Myocyte (in vitro differentiated cells): ENCODE data around the gene SLC30A5. TPM values are rescaled to one million over a fixed set of nuclear protein-coding genes. Genes with fewer than 3 reads are reported as not detected.
A peak's percentile ranks its signal among the peaks of the same experiment; 100 is the strongest.
"Not testable (repeated sequence)": the region's sequence is repeated elsewhere in the genome, so short reads cannot be mapped to it uniquely, and the experiment has no call there.

Experiments used
- DNase-seq: peaks from one replicate; pipeline ENCODE4 v3.0.0-alpha.2; 2012; ENCODE audit warnings: low read depth
- total RNA-seq: library from RNA; depleted of rRNA; stranded (reverse); fragments of >200 nt; gene quantifications from 2 replicates; pipeline ENCODE4 v1.2.3, GENCODE V29; 2014

The SLC30A5 gene
- total RNA-seq, 1 donor from 2014 or later = 69.3 TPM

DNA sequence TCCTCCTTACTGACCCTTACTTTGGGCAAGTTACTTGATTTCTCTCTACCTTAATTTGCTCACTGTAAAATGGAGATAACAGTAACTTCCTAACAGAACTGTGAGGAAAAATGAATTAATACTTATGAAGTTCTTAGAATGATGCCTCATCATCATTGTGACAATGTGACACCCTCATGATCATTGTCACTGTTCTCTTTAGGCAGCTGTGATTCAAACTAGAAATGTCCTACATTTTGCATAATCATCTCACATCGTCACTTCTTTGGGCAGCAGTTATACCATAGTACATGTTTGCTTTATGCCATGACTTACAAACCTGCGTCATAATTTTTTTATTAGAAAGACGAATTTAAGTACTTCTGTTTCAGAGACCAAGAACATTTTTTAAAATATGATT, 9.7 kb downstream of the SLC30A5 start:
- no peak for DNase-seq

DNA sequence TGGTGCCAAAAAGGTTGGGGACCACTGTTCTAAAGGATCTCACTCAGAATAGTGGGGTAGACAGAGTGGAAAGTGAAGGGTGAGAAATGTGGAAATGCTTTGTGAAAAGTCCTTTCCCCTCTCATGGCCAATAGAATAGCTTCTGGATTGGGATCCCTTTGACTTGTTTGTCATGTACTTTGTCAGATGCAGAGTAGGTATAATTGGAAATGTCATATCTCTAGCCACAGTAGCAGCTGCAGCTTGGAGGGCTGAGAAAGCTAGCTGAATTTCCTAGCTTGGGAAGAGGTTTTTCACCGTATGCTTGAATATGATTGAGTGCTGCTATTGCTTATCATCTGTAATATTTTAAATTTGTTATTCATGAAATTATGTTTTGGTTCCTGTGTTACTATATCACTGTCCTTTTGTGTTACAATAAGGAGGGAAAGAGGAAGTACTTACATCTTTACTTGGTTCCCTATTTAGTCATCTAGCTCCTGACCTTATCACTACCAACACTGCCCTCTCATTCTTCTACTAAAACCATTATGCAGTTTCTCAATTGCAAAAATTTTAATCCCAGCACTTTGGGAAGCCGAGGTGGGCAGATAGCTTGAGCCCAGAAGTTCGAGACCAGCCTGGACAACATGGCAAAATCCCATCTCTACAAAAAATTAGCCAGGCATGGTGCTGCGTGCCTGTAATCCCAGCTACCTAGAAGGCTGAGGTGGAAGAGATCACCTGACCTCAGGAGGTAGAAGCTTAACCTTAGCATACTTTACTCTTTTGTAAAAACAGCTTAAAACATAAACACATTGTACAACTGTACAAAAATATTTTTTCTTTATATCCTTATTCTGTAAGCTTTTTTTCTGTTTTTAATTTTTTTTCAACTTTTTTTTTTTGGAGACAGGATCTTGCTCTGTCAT, 12.4 kb downstream of the SLC30A5 start:
- peak; percentile 59 for DNase-seq

GRCh38 chr5:69108367-69108766, 14.6 kb downstream of the SLC30A5 start:
- DNase-seq = not testable (repeated sequence)

- no peak for DNase-seq
Observed at GRCh38 chr5:69113851-69114250, 20.0 kb downstream of the SLC30A5 start.

- DNase-seq = no peak
Observed at GRCh38 chr5:69115526-69115925, 21.7 kb downstream of the SLC30A5 start.

DNA sequence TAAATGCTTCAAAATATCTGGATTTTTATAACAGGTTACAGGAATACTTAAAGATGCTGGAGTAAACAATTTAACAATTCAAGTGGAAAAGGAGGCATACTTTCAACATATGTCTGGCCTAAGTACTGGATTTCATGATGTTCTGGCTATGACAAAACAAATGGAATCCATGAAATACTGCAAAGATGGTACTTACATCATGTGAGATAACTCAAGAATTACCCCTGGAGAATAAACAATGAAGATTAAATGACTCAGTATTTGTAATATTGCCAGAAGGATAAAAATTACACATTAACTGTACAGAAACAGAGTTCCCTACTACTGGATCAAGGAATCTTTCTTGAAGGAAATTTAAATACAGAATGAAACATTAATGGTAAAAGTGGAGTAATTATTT, 35.6 kb downstream of the SLC30A5 start:
- DNase-seq = peak; percentile 3

DNA sequence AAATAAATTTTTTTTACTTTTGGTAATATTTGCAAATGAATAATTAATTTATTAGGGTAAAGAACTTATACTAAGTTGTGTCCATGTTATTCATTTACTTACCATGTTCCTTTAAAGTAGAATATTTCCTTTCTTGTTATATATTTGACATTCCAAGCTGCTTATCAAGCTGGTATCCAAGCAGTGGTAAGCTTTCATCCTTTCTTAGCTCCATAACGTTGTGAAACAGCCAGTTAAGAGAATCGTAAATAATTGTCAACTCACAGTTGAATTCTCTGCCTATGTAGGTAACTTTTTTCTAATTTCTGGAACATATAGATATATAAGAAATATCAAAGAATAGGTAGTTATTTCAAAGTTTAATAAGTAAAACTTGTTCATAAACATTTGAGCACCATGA, 36.4 kb downstream of the SLC30A5 start:
- no peak for DNase-seq

GRCh38 chr5:69131304-69131703, 37.5 kb downstream of the SLC30A5 start:
- DNase-seq = no peak

DNA sequence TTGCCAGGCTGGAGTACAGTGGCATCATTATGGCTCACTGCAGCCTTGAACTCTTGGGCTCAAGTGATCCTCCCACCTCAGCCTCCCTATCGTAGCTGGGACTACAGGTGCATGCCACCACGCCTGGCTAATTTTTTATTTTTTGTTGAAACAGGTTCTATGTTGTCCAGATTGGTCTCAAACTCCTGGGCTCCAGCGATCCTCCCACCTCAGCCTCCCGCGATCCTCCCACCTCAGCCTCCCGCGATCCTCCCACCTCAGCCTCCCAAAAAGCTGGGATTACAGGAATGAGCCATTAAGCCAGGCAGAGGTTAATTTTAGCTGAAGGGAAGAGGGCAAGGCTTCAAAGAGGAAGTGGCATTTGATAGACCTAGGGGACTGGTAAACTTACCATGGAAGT, 40.3 kb downstream of the SLC30A5 start:
- DNase-seq = no peak

DNA sequence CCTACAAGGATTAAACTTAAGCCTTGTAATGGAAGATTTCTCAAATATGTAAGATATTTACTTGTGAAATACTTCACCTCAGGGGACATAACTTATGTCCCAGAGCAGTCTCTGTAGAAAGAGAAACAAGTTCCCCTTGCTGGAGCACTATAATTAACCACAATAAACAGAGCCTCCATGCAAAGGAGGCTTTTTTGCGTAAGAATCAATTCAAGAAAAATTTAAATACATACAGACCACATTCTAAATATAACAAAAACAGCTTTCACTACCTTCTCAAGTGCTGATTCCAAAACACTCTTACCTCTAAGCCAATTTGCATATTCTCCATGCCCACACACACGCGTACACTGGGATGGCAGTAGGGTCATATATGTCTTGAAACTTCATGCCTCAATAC, 42.5 kb downstream of the SLC30A5 start:
- DNase-seq = no peak

GRCh38 chr5:69137208-69137607, 43.4 kb downstream of the SLC30A5 start:
- DNase-seq = not testable (repeated sequence)

DNA sequence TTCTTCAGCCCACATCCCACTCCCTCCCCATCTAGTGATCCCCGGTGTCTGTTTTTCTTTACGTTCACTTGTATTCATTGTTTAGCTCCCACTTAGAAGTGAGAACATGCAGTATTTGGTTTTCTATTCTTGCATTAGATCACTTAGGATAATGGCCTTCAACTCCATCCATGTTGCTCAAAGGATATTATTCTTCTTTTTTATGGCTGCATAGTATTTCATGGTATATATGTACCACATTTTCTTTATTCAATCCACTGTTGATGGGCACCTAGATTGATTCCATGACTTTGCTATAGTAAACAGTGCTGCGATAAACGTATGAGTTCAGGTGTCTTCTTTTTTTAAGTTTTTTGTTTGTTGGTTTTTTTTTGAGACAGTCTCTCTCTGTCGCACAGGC, 44.0 kb downstream of the SLC30A5 start:
- DNase-seq = no peak

GRCh38 chr5:69138766-69139165, 45.0 kb downstream of the SLC30A5 start:
- DNase-seq = no peak

GRCh38 chr5:69140239-69140638, 46.4 kb downstream of the SLC30A5 start:
- not testable (repeated sequence) for DNase-seq

DNA sequence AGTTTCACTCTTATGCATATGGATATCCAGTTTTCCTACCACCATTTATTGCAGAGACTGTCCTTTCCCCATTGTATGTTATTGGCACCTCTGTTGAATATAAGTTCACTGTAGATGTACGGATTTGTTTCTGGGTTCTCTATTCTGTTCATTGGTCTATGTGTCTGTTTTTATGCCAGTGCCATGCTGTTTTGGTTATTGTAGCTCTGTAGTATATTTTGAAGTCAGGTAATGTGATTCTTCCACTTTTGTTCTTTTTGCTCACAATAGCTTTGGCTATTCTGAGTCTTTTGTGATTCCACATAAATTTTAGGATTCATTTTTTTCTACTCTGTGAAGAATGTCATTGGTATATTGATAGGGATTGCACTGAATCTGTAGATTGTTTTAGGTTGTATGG, 47.0 kb downstream of the SLC30A5 start:
- no peak for DNase-seq

DNA sequence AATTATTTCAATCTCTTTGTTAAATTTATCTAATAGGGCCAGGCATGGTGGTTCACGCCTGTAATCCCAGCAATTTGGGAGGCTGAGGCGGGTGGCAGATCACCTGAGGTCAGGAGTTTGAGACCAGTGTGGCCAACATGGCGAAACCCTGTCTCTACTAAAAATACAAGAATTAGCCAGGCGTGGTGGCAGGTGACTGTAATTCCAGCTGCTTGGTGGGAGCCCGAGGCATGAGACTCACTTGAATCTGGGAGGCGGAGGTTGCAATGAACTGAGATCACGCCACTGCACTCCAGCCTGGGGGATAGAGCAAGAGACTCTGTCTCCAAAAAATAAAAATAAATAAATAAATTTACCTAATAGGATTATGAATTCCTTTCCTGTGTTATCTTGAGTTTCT, 54.8 kb downstream of the SLC30A5 start:
- not testable (repeated sequence) for DNase-seq

DNA sequence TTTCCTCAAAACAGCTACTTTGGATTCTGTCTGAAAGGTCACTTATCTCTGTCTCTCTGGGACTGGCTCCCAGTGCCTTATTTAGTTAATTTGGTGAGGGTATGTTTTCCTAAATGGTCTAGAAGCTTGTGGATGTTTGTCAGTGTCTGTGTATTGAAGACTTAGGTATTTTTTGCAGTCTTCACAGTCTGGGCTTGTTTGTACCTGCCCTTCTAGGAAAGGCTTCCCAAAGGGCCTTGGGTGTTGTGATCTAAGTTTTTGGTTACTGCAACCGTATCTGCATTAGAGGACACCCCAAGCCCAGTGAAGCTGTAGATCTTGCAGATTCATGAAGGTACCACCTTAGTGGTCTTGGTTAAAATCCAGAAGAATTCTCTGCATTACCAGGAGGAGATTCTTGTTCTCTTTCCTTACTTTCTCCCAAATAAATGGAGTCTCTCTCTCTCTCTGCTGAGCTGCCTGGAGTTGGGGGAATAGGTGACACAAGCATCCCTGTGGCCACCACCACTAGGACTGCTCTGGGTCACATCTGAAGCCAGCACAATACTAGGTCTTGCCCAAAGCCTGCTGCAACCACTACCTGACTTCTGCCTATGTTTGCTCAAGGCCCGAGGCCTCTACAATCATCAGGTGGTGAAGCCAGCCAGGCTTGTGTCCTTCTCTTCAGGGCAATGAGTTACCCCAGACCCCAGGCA, 55.3 kb downstream of the SLC30A5 start:
- no peak for DNase-seq

DNA sequence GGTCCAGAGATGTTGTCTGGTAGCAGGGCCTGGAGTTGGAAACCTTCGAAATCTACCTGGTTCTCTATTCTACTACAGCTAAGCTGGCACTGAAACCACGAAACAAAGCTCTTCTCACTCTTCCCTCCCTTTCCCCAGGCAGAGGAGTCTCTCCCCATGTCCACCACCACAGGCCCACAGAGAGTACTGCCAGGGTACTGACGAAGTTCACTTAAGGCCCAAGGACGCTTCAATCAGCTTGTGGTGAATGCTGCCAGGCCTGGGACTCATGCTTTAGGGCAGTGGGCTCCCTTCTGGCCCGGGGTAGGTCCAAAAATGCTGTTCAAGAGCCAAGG, 55.8 kb downstream of the SLC30A5 start:
- no peak for DNase-seq

DNA sequence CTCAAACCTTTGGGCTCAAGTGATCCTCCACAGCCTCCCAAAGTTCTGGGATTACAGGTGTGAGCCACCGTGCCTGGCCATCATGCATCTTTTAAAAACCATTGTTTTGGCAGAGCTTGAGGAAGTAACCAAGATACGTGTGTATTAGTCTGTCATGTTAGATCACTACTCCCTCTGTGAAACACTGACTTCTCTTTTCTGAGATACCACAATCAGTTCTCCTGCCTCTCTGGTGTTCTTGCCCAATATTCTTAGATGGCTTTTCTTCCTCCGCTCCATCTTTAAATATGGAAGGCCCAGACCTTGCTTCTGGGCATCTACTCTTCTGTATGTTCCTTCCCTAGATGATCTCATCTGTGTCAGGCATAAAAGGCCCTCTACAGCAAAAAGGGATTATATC, 58.9 kb downstream of the SLC30A5 start:
- DNase-seq = no peak

- DNase-seq = no peak
Observed at GRCh38 chr5:69156456-69156855, 62.6 kb downstream of the SLC30A5 start.

GRCh38 chr5:69158039-69158438, 64.2 kb downstream of the SLC30A5 start:
- DNase-seq = no peak

- no peak for DNase-seq
Observed at GRCh38 chr5:69160651-69161050, 66.8 kb downstream of the SLC30A5 start.
